ENCODE results near the gene RAB3IL1. TPM values are rescaled to one million over a fixed set of nuclear protein-coding genes. Genes with fewer than 3 reads are reported as not detected.

RAB3IL1 gene
- total and polyA plus RNA-seq, 3 donors from 2014 or later = 57.7 to 88.2 (median 65.8) TPM

DNA sequence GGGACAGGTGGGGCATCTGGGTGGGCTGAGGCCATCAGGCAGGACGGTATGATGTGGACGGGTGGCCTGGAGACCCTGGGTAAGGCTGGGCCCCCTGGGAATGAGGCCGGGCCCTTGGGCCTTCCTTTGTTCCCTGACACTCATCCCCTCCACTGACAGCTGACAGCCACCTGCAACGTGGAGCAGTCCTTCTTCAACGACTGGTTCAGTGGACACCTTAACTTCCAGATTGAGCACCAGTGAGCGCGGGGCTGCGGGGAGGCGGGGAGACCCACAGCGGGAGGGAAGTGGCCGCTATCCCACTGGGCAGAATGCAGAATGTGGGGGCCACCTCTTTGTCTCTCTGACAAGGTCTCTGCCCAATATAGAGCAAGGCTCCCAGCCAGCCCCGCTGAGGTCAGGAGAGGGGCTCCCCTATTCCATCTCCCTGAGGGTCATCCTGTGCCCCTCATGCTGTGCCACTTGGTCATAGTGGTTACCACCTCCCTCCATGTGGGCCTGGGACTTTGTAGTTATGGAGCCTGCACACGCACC lies 53.8 kb downstream of the RAB3IL1 start:
- no peak for DNase-seq
- WGBS, 2 donors = 88 to 90% methylated on average over 11 to 13 of the region's 13 CpGs

DNA sequence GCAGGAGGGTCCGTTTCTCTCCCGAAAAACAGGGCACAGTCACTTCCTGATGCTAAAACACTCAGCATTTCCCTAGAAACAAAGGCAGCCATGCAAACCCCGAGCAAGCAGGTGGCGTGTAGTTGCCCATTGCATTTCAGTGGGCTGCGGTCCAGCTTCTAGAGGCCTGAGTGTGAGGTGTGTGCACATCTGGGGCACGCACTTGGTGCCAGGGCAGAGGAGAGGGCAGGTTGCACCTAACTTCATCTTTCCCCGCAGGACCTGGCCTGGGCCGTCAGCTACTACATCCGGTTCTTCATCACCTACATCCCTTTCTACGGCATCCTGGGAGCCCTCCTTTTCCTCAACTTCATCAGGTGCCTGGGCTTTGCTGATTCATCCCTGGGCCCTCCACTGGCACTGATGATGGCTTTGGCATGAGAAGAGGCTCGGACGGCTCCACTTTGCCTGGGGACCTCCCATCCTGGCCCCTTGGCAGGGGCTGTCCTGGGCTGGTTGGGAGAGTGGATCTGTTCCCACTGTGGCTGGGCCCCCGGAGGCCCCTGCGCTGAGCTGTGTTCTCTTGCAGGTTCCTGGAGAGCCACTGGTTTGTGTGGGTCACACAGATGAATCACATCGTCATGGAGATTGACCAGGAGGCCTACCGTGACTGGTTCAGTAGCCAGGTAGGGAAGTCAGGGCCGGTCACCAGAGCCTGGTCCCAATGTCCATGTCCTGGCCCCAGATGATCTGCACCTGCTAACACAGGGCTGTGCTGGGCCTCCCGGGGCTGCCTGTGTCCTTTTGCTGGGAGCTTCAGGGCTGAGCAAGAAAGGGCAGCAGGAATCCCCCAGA lies 54.4 kb downstream of the RAB3IL1 start:
- H3K4me1 ChIP-seq = peaks cover 11% of the 10 kb centered on the region
- no peak overlapping the region for H3K27ac ChIP-seq
- intact Hi-C loops (cut with DNase I; ENCODE audit: low total_unique reads) = no loop called here
- H3K27me3 ChIP-seq = no peaks in the 10 kb centered on the region
- no peak for DNase-seq
- H3K36me3 ChIP-seq (ENCODE audit: low read depth, missing control alignments) = no peaks in the 10 kb centered on the region
- TF ChIP-seq, protein P1, sequence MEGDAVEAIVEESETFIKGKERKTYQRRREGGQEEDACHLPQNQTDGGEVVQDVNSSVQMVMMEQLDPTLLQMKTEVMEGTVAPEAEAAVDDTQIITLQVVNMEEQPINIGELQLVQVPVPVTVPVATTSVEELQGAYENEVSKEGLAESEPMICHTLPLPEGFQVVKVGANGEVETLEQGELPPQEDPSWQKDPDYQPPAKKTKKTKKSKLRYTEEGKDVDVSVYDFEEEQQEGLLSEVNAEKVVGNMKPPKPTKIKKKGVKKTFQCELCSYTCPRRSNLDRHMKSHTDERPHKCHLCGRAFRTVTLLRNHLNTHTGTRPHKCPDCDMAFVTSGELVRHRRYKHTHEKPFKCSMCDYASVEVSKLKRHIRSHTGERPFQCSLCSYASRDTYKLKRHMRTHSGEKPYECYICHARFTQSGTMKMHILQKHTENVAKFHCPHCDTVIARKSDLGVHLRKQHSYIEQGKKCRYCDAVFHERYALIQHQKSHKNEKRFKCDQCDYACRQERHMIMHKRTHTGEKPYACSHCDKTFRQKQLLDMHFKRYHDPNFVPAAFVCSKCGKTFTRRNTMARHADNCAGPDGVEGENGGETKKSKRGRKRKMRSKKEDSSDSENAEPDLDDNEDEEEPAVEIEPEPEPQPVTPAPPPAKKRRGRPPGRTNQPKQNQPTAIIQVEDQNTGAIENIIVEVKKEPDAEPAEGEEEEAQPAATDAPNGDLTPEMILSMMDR (IDR thresholded peaks at IDR 0.05) = no peak
- no peak for TF ChIP-seq POLR2A (IDR thresholded peaks at IDR 0.05)
- H3K9me3 ChIP-seq = no peaks in the 10 kb centered on the region
- H3K4me3 ChIP-seq = no peak overlapping the region
- WGBS, 2 donors = 92 to 98% methylated on average over 8 to 18 of the region's 18 CpGs

More for the DNA sequence above, 53.8 kb downstream of the RAB3IL1 start:
- Histone ChIP-seq H3K4me3 (no peak overlapping the region), H3K9me3 (no peaks in the 10 kb centered on the region), H3K36me3 (ENCODE audit: low read depth, missing control alignments) (no peaks in the 10 kb centered on the region), H3K4me1 (peaks cover 11% of the 10 kb centered on the region), H3K27ac (no peak overlapping the region), H3K27me3 (no peaks in the 10 kb centered on the region)
- intact Hi-C loops (cut with DNase I; ENCODE audit: low total_unique reads) = no loop called here
- TF ChIP-seq POLR2A (IDR thresholded peaks at IDR 0.05) = no peak
- TF ChIP-seq, protein P1 (IDR thresholded peaks at IDR 0.05) = no peak

DNA sequence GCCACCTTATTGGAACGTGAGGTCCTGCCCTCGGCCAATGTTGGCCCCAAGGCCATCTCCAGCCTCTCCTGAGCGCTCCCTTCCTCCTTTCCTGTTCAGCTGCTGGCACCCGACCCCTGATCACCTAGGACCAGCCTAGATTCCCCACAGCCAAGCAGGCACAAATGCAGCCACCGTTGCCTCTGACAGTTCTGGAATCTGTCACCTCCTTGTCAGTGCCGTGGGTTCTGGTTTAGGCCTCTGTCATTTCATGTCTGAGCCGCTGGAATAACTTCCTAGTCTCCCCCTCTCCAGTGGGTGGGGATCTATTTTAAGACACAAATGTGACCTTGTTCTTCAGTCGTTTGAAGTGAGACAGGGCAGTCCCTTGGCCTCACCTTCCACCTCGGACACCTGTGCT lies 55.7 kb downstream of the RAB3IL1 start:
- DNase-seq = no peak
- H3K36me3 ChIP-seq (ENCODE audit: low read depth, missing control alignments) = no peaks in the 10 kb centered on the region
- WGBS, 2 donors = 53 to 73% methylated on average over 9 of the region's 9 CpGs

DNA sequence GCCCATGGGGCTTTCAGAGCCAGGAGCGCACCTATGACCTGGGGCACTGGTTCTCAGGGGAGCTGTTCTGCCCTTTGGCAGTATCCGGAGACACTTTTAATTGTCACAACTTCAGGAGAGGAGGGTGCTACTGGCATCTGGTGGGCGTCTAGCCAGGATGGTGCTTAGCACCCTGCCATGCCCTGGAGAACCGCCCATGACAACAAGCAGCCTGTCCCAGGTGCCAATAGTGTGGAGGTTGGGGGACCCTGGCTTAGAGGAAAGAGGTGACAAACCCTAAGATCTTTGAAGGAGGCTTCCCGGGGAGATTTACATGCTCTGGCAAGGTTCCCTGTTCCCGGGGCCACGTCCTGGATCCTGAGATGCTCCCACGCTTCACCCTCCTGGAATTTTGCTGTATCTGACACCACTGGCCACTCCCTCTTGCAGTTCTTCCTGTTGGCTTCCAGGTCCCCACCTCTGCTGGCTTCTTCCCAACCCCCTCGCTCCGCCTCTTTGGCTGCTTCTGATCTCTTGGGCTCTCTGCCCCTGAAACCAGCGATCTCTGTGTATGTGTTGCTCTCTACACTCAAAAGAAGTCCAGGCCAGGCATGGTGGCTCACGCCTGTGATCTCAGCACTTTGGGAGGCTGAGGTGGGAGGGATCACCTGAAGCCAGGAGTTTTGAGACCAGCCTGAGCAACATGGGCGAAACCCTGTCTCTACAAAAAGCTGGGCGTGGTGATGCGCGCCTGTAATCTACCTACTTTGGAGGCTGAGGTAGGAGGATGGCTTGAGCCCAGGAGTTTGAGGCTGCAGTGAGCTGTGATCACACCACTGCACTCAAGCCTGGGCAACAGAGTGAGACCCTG lies 57.1 kb downstream of the RAB3IL1 start:
- Histone ChIP-seq H3K4me3 (no peak overlapping the region), H3K9me3 (no peaks in the 10 kb centered on the region), H3K36me3 (ENCODE audit: low read depth, missing control alignments) (no peaks in the 10 kb centered on the region), H3K27ac (no peak overlapping the region), H3K27me3 (no peaks in the 10 kb centered on the region), H3K4me1 (peaks cover 17% of the 10 kb centered on the region)
- 63 to 71% methylated on average over 16 of the region's 16 CpGs for WGBS, 2 donors
- TF ChIP-seq, protein P1 (IDR thresholded peaks at IDR 0.05) = no peak
- no peak for TF ChIP-seq POLR2A (IDR thresholded peaks at IDR 0.05)
- peak; percentile 92 for DNase-seq
- intact Hi-C loops (cut with DNase I; ENCODE audit: low total_unique reads) = no loop called here

More for the DNA sequence above, 55.7 kb downstream of the RAB3IL1 start:
- Histone ChIP-seq H3K9me3 (no peaks in the 10 kb centered on the region), H3K27me3 (no peaks in the 10 kb centered on the region), H3K4me3 (no peak overlapping the region), H3K27ac (no peak overlapping the region), H3K4me1 (peaks cover 11% of the 10 kb centered on the region)
- TF ChIP-seq, protein P1 (IDR thresholded peaks at IDR 0.05) = no peak
- TF ChIP-seq POLR2A (IDR thresholded peaks at IDR 0.05) = no peak
- intact Hi-C loops (cut with DNase I; ENCODE audit: low total_unique reads) = no loop called here
